Daoy (cell line): ENCODE measurements around the gene KDF1. TPM values are rescaled to one million over a fixed set of nuclear protein-coding genes. Genes with fewer than 3 reads are reported as not detected.

ENCODE experiments used
- DNase-seq: peaks from one replicate; pipeline ENCODE4 v3.0.0-alpha.2; 2015; ENCODE audit warnings: low read depth
- total RNA-seq: library from RNA; depleted of rRNA; stranded (reverse); fragments of >200 nt; shearing (Covaris generic); gene quantifications from 2 replicates; pipeline ENCODE4 v1.2.3, GENCODE V29; 2014; rRNA removed

KDF1 gene
- total RNA-seq, 1 experiment from 2014 or later, result 0.11 TPM

DNA sequence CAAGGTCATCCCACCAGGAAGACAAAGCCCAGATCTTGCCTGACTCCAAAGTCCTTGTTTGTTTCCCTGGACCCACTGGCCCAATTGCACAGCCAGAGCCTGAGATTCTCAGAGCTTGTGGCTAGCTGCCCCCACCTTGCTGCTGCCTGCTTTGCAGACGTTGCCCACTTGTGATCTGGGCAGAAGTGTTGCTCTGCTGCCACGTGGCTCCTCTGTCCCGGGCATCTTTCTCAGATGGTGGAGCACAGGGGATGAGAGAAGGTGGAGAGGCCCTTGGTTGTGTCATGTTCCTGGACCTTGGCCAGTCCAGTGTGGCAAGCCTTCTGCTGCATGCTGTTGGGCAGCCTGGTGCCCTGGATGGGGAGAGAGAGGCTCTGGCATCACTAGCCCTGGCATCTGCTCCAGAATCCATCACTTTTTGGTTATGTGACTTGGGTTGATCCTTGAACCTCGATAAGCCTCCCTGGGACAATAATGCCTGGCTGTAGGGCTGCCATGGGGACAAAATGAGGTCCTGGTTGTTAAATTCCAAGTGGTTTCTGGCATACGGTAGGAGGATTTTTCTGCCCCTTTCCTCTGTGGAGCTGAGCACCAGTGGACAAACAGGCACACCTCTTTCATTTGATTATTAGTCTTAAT, 44.9 kb downstream of the KDF1 start:
- no peak for DNase-seq

GRCh38 chr1:26913754-26914619, 46.3 kb downstream of the KDF1 start, which contains the start of gene NR0B2:
TSS of gene NR0B2 (minus strand) at chr1:26913975. CDS start at chr1:26913940, 35 bp downstream.
- no peak for DNase-seq

DNA sequence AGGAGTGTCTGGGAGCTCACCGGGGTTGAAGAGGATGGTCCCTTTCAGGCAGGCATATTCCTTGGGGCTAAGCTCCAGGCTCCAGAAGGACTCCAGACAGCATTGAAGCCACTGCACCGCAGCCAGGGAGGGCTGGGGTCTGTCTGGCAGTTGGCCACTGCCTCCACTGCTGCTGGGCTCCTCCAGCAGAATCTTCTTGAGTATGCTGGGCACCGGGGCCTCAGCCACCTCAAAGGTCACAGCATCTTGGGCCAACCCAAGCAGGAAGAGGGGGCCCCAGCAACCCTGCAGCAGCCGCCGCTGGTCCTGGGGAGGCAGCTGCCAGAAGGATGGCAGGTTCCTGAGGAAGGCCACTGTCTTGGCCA, 46.9 kb downstream of the KDF1 start:
- DNase-seq, result no peak

GRCh38 chr1:26912147-26912490, 48.1 kb downstream of the KDF1 start:
- DNase-seq, result no peak

GRCh38 chr1:26911399-26912146, 48.7 kb downstream of the KDF1 start:
- no peak for DNase-seq

DNA sequence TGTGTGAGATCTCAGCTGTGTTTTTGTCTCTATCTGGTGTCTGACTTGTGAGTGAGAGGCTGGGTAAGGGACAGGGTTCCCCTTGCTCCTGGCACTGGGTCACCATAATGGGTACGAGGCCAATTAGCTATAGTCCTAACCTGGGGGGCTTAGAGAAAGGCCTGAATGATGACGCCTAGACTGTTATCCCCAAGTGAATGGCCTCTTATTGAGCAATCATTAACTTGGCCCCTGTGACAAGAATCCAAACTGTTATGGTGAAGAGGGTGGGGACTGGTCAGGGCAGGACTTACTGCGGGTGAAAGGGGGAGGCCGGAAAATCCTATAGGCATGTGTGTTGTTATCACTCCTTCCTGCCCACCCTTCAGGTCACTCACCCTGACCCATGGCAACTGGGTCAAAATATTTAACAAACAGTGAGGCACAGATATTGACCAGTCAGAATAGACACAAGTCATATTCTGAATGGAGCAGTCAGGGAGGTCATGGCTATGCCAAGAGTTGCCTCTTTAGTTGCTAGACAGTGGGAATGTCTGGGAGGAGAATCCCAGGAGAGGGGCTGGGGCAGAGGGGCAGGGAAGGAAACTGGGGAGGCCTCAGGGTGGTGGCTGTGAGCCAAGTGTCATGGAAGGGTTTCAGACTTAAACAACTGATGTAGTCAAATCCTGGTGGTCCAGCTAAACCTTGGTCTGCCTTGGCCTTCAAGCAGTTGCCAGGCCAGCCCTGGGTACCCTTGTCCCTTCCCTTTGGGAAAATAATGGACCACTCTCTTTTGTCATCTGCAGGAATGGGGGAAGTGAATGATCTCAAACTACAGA, 49.7 kb downstream of the KDF1 start:
- no peak for DNase-seq

- no peak for DNase-seq
Observed at GRCh38 chr1:26909951-26910342, 50.3 kb downstream of the KDF1 start.

DNA sequence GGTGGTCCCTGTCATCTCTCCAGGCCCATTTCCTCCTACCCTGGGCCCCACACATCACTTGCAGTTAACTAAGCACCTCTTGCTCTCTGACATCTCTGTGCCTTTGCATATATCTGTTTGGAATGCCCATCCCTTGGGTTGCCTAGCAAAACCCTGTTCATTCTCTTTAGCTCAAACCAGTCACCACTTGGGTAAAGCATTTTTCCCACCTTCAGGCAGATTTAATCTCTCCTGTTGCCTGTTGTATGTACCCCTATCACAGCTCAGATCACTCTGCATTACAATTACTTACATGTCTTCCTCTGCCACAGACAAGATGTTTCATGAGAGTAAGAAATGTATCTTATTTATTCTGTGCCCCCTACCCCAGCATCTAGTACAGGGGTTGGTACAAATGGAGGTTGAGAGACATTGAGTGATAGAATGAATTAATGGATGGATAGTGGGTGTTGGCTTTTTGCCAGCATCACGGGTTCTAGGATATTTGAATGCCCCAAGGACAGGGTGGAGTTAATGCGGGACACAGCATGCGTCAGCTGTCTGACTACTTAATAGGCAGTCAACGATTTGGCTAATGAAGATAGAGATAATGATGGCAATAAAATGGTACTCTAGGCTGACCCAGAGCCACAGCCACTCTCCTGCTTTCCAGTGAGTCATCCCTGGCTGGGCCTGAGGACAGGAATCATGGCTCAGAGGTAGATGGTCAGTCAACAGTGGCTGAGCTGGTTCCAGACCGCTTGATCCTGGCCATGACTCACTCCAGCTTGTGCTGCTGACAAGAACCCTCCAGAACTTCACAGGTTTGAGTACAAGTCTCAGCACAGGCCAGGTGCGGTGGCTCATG, 53.0 kb downstream of the KDF1 start:
- DNase-seq, result peak; percentile 78

DNA sequence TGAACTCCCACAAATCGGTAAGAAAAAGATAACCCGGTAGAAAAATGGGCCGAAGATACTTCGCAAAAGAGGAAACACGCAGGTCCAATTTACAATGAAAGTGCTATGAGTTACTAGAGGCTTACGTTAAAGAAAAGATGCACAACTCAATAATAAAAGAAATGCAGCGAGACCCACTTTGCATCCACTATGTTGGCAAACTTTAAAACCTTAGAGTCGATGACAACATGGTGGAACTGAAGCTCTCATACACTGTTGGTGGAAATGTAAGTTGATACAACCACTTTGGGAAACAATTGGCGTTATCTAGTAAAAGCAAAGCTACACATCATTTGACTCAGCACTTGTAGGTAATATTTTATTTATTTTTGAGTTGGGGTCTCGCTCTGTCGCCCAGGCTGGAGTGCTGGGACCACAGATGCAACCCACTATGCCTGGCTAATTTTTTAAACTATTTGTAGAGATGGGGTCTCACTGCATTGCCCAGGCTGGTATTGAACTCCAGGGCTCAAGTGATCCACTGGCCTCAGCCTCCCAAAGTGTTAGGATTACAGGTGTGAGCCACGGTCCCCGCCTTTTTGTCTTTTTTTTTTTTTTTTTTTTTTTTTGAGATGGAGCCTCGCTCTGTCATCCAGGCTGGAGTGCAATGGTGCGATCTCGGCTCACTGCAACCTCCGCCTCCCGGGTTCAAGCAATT, 59.3 kb downstream of the KDF1 start:
- no peak for DNase-seq

DNA sequence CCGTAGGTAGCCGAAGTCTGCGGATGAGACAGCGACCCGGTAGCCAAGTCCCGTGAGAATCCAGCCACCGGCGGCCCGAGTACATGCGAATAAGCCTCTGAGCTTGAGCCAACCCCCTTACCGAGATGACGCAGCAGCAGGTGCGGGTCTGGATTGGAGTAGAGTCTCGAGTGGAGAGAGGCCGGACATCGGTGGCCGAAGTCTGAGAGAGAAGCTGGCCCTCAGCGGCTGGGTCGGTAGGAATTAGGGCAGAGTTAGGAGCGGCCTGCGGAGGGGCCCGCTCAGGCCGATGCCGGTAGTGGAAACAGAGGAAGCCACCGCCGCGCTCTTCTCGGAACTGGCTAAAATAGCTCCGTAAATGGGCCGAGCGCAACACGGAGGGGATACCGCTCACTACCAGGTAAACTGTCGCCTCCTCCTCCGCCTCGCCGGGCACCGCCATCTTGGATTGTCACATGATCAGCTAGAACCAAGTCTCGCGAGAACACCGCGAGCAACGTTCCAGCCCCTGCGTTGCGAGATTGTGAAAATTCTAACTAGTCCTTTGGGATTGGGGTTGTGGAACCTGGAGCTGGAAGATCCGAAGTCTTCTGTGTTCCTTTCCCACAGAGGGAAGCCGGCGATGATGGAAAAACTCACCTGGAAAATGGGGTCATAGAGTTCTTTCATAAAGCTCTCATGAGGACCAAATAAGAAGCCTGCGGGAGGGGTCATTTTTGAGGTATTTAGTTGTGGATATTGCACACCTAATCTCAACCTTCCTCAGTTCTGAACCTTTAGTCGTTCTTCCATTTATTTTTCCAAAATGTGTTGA, 60.1 kb downstream of the KDF1 start, which contains the start of gene GPATCH3:
Gene GPATCH3, minus strand, starts transcription at position 467 of the 814 bp plus-strand sequence. Its CDS starts 25 bp downstream, at position 442.
- peak; percentile 95 for DNase-seq

Other genes starting within 250 kb of the KDF1 start
- 7.9 and 9.0 TPM in 2 replicates for gene PIGV, start 172.5 kb downstream of the KDF1 start, total RNA-seq
- 10.7 and 13.9 TPM in 2 replicates for gene ZDHHC18, start 133.8 kb downstream of the KDF1 start, total RNA-seq
- gene SFN, start 97.3 kb downstream of the KDF1 start, total RNA-seq, result 0.80 and 1.8 TPM in 2 replicates
- 13.3 and 16.7 TPM in 2 replicates for gene GPN2, start 70.2 kb downstream of the KDF1 start, total RNA-seq
- 9.2 and 9.9 TPM in 2 replicates for gene GPATCH3, start 60.0 kb downstream of the KDF1 start, total RNA-seq
- not detected in 2 replicates for gene NR0B2, start 46.5 kb downstream of the KDF1 start, total RNA-seq
- 121 and 134 TPM in 2 replicates for gene NUDC, start 38.7 kb downstream of the KDF1 start, total RNA-seq
- gene TRNP1, start 33.2 kb upstream of the KDF1 start, total RNA-seq, result 3.3 and 4.4 TPM in 2 replicates
- 2.0 and 3.2 TPM in 2 replicates for gene TENT5B, start 52.4 kb upstream of the KDF1 start, total RNA-seq
- gene SLC9A1, start 194.7 kb upstream of the KDF1 start, total RNA-seq, result 5.4 and 6.1 TPM in 2 replicates